Tibial nerve (tissue), 4 donors: ENCODE measurements around the gene TRDN. TPM values are rescaled to one million over a fixed set of nuclear protein-coding genes. Genes with fewer than 3 reads are reported as not detected.

Experiments
- DNase-seq, 2 donors: peaks; one replicate each; pipeline ENCODE4 v3.0.0-alpha.2; 2019; ENCODE audit warnings: low spot score in 2 of 2
- H3K27ac ChIP-seq, 4 donors: fragments of 200-600 bp; sonication (generic) in 3 of 4; one replicate each; pipeline ENCODE4 v1.5.1; 2017 to 2019; ENCODE audit warnings: mild to moderate bottlenecking in 1 of 4
- H3K27me3 ChIP-seq, 2 donors: fragments of 200-600 bp; sonication (generic) in 1 of 2; one replicate each; pipeline versions ENCODE4 v1.5.1 to v1.6.0; 2017 to 2019
- H3K36me3 ChIP-seq, 3 donors: fragments of 200-600 bp; sonication (generic); one replicate each; pipeline ENCODE4 v1.5.1; 2018 to 2019
- H3K4me1 ChIP-seq, 4 donors: fragments of 200-600 bp; sonication (generic) in 3 of 4; one replicate each; pipeline ENCODE4 v1.5.1; 2017 to 2019
- H3K4me3 ChIP-seq, 4 donors: fragments of 200-600 bp; sonication (generic) in 3 of 4; one replicate each; pipeline ENCODE4 v1.5.1; 2017 to 2019; ENCODE audit warnings: mild to moderate bottlenecking in 1 of 4, moderate library complexity in 1 of 4
- H3K9me3 ChIP-seq, 4 donors: fragments of 200-600 bp; sonication (generic) in 3 of 4; one replicate each; pipeline ENCODE4 v1.5.1; 2017 to 2019
- EP300 ChIP-seq, 2 donors: sonication (generic); formaldehyde crosslinking; IDR thresholded peaks; one replicate each; pipeline ENCODE4 v1.6.1; 2017; ENCODE audit warnings: antibody characterized with exemption in 2 of 2, mild to moderate bottlenecking in 1 of 2
- POLR2A ChIP-seq, 2 donors: fragments of 450-650 bp; IDR thresholded peaks; one replicate each; pipeline ENCODE4 v1.6.1; 2017; ENCODE audit warnings: antibody characterized with exemption in 2 of 2, mild to moderate bottlenecking in 2 of 2, moderate library complexity in 2 of 2
- WGBS, 2 donors: methylation state at CpG; one replicate each; pipeline ENCODE4 v1.1.5; 2018; 5-methylcytosine and 5-hydroxymethylcytosine counted together
- total RNA-seq, 4 donors: library from RNA; depleted of rRNA; stranded (reverse); fragments of >200 nt; gene quantifications; one replicate each; pipeline ENCODE4 v1.1.0, GENCODE V29; 2016
- TF ChIP-seq, protein P1 (sequence below), 5 experiments: fragments of 200-600 bp in 3 of 5; fragments of 450-650 bp in 2 of 5; sonication (generic) in 3 of 5; IDR thresholded peaks; one replicate each; pipeline ENCODE4 v1.5.1; 2016 to 2019; ENCODE audit warnings: antibody characterized with exemption in 5 of 5, mild to moderate bottlenecking in 3 of 5, moderate library complexity in 2 of 5

The TRDN gene
- total RNA-seq, 4 donors from 2014 or later = 0.30 to 0.59 TPM; not detected in 2

DNA sequence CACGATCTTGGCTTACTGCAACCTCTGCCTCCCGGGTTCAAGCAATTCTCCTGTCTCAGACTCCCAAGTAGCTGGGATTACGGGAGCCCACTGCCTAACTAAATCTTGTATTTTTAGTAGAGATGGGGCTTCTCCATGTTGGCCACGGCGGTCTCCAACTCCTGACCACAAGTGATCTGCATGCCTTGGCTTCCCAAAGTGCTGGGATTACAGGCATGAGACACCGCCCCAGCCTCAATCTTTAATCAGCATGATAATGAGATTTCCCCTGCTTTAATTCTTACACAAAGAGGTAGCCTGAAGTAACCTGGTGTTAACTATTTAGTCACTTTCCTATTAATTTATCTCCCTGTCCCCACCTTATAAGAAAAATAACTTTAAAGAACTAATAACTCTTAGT, 31.3 kb upstream of the TRDN start:
- Histone ChIP-seq H3K27ac (no peak overlapping the region), H3K27me3 (no peaks in the 10 kb centered on the region), H3K4me1 (peaks cover 0 to 8% (median 0%) of the 10 kb centered on the region in 4 donors), H3K36me3 (no peaks in the 10 kb centered on the region), H3K9me3 (no peaks in the 10 kb centered on the region), H3K4me3 (no peak overlapping the region)
- no peak for DNase-seq
- 89 to 96% methylated on average over 6 of the region's 6 CpGs for WGBS, 2 donors
- TF ChIP-seq EP300 (IDR thresholded peaks at IDR 0.05) (no peak), POLR2A (IDR thresholded peaks at IDR 0.05) (no peak)
- TF ChIP-seq, protein P1, sequence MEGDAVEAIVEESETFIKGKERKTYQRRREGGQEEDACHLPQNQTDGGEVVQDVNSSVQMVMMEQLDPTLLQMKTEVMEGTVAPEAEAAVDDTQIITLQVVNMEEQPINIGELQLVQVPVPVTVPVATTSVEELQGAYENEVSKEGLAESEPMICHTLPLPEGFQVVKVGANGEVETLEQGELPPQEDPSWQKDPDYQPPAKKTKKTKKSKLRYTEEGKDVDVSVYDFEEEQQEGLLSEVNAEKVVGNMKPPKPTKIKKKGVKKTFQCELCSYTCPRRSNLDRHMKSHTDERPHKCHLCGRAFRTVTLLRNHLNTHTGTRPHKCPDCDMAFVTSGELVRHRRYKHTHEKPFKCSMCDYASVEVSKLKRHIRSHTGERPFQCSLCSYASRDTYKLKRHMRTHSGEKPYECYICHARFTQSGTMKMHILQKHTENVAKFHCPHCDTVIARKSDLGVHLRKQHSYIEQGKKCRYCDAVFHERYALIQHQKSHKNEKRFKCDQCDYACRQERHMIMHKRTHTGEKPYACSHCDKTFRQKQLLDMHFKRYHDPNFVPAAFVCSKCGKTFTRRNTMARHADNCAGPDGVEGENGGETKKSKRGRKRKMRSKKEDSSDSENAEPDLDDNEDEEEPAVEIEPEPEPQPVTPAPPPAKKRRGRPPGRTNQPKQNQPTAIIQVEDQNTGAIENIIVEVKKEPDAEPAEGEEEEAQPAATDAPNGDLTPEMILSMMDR (IDR thresholded peaks at IDR 0.05) = no peak

DNA sequence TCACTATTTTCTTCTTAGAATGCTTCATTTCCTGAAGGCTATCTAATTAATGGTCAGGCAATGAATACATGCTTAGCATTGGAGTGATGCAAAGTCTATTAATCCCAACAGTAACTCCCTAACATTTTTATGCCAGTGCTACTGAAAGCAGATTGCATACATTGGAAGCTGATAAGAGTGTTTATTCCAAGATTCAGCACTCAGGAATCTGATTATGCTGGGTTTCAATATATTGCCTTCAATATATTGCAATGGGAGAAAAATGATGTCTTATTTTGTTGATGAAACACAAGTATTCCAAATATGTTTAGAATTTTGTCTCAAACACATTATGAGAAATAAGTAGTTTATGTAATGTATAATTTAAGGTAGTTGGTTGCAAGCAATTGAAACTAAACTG, 26.7 kb upstream of the TRDN start:
- no peaks in the 10 kb centered on the region for H3K9me3 ChIP-seq
- H3K27me3 ChIP-seq = no peaks in the 10 kb centered on the region
- TF ChIP-seq, protein P1 (IDR thresholded peaks at IDR 0.05) = no peak
- TF ChIP-seq EP300 (IDR thresholded peaks at IDR 0.05) (no peak), POLR2A (IDR thresholded peaks at IDR 0.05) (no peak)
- no peak overlapping the region for H3K27ac ChIP-seq
- DNase-seq = no peak
- no peaks in the 10 kb centered on the region for H3K36me3 ChIP-seq
- H3K4me3 ChIP-seq = no peak overlapping the region
- H3K4me1 ChIP-seq = no peaks in the 10 kb centered on the region

DNA sequence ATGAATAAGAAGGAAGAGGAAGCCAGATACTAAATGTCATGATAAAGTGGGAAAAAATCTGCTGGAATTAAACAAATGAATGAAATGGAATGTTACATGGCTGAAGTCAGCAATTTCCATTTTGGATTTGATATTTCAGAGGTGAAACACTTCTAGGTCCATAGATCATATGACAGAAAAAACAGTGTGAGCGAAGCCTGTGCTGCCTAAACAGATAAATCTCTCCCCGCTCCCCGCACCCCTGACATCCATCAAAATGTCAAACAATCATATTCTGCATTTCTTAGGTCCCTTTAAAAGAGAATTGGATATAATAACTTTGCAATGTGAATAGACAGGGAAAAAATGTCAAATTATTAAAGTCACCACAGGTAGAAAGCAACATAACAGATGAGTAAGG, 26.0 kb upstream of the TRDN start:
- Histone ChIP-seq H3K4me1 (no peaks in the 10 kb centered on the region), H3K4me3 (no peak overlapping the region), H3K36me3 (no peaks in the 10 kb centered on the region), H3K27me3 (no peaks in the 10 kb centered on the region), H3K9me3 (no peaks in the 10 kb centered on the region), H3K27ac (no peak overlapping the region)
- WGBS, 2 donors = 90 to 92% methylated on average over 3 of the region's 3 CpGs
- DNase-seq = no peak
- TF ChIP-seq EP300 (IDR thresholded peaks at IDR 0.05) = no peak
- TF ChIP-seq, protein P1 (IDR thresholded peaks at IDR 0.05) = no peak
- no peak for TF ChIP-seq POLR2A (IDR thresholded peaks at IDR 0.05)

DNA sequence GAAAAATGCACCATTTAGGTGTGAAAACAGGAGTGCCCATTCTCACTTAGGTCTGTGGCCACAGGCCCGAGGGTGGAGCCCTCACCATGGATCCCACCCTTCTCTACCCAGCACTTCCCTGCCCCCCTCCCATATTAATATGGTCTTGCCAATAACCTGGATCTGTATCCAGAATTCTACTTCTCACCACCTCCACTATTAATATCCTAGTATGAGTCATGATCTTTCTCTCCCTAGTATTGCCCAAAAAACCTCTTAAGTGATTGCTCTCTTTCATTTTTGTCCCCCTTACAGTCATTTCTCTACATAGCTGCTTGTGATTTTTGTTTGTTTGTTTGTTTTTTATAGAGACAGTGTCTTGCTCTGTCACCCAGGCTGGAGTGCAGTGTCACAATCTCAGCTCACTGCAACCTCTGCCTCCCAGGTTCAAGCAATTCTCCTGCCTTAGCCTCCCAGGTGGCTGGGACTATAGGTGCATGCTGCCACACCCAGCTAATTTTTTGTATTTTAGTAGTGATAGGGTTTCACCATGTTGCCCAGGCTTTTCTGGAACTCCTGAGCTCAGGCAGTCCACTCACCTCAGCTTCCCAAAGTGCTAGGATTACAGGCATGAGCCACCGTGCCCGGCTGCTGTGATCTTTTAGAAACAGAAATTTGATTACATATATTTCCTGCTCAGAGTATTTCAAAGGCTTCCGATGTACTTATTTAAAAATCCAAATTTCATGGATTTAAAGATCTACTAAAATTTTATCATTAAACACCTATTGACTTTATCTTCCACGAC, 24.5 kb upstream of the TRDN start:
- H3K36me3 ChIP-seq = no peaks in the 10 kb centered on the region
- no peak overlapping the region for H3K4me3 ChIP-seq
- H3K27me3 ChIP-seq = no peaks in the 10 kb centered on the region
- WGBS, 2 donors = 92 to 94% methylated on average over 5 of the region's 5 CpGs
- no peaks in the 10 kb centered on the region for H3K9me3 ChIP-seq
- no peaks in the 10 kb centered on the region for H3K4me1 ChIP-seq
- DNase-seq = no peak
- TF ChIP-seq, protein P1 (IDR thresholded peaks at IDR 0.05) = no peak
- no peak for TF ChIP-seq EP300 (IDR thresholded peaks at IDR 0.05)
- TF ChIP-seq POLR2A (IDR thresholded peaks at IDR 0.05) = no peak
- H3K27ac ChIP-seq = no peak overlapping the region

DNA sequence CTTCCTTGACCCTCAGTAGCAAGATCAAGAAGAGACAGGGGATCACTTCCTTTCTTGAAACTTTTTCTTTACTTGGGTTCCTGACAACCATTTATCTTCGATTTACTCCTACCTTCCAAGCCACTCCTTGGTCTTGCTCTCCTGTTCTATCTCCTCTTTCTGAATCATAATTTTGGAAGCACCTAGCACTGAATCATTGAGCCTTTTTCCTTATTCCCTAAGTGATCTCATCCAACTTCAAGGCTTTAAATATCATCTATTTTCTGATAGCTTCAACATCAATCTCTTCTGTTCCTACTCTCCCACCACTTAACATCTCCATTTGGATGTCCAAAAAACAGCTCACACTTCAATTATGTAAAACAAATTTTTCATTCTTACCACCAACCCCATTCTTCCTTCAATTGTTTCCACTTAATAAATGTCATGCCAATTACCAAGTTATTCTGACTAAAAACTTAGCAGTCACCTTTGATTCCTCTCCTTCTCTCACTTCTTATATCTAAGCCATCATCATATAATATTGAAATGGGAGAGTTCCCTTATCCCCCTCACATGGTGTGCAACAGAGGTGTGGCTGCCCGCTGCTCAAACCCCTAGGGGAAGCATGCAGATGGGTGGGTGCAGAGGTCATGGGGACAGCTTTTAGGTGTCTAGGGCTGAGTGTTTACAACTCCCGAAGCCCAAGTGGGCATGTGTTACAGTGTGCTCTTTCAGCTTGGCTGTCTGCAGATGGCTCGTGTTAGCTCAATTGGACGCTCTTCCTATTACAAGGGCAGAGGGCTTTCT, 23.4 kb upstream of the TRDN start:
- no peak overlapping the region for H3K4me3 ChIP-seq
- no peaks in the 10 kb centered on the region for H3K9me3 ChIP-seq
- TF ChIP-seq EP300 (IDR thresholded peaks at IDR 0.05) (no peak), POLR2A (IDR thresholded peaks at IDR 0.05) (no peak)
- no peak overlapping the region for H3K27ac ChIP-seq
- no peaks in the 10 kb centered on the region for H3K27me3 ChIP-seq
- DNase-seq = no peak
- 88 to 91% methylated on average over 5 of the region's 5 CpGs for WGBS, 2 donors
- no peaks in the 10 kb centered on the region for H3K4me1 ChIP-seq
- no peaks in the 10 kb centered on the region for H3K36me3 ChIP-seq
